GM12878 (cell line): ENCODE results near the gene FGFR4. TPM values are rescaled to one million over a fixed set of nuclear protein-coding genes. Genes with fewer than 3 reads are reported as not detected.

Source experiments
- ATAC-seq: fragments of 200-7000 bp; cut with Tn5 transposase; 3 replicates; pipeline ENCODE4 v1.9.1; 2020; ENCODE audit warnings: mild to moderate bottlenecking, moderate library complexity
- BruUV-seq: library from RNA; stranded (reverse); fragments of 400-500 nt; replicated peaks from 2 replicates; lab custom pipeline; 2021; lab: Mats Ljungman, UMichigan
- CTCF ChIA-PET: fragments of 300-600 bp; sonication (Branson Sonifier 250); formaldehyde crosslinking; extraction: SDS; loops from one replicate; lab custom pipeline; 2021; ENCODE audit warnings: inconsistent platforms; lab: Yijun Ruan, JAX
- POLR2A ChIA-PET: fragments of 350-600 bp; formaldehyde crosslinking; extraction: SDS; loops from one replicate; lab custom pipeline; 2021; ENCODE audit warnings: inconsistent platforms; lab: Charles Lee
- RAD21 ChIA-PET: fragments of 300-600 bp; sonication (Branson Sonifier 250); formaldehyde crosslinking; loops from one replicate; lab custom pipeline; 2023; ENCODE audit warnings: antibody characterized with exemption; ENCODE audit not compliant: unreplicated experiment; lab: Charles Lee
- SMC1A ChIA-PET: fragments of 300-600 bp; sonication (Branson Sonifier 250); formaldehyde crosslinking; loops from one replicate; lab custom pipeline; 2023; ENCODE audit not compliant: unreplicated experiment, uncharacterized antibody; lab: Charles Lee
- DNase-seq: peaks from one replicate; pipeline ENCODE4 v3.0.0-alpha.2; 2011; ENCODE audit warnings: low read depth, low spot score
- FAIRE-seq: peaks from 3 replicates; lab custom pipeline; 2011; peaks lifted over from hg19 to GRCh38; lab: Jason Lieb, UNC
- H2AFZ ChIP-seq: 2 replicates; pipeline ENCODE4 v1.6.0; 2011; ENCODE audit warnings: low read depth, low read length, control low read depth; ENCODE audit not compliant: control insufficient read depth
- H3K27ac ChIP-seq: 2 replicates; pipeline ENCODE4 v1.5.1; 2011; ENCODE audit warnings: control low read depth; ENCODE audit not compliant: control insufficient read depth, insufficient read depth
- H3K27me3 ChIP-seq, 2 experiments: replicated peaks in 1 of 2; 2 replicates each; pipeline versions ENCODE4 v1.6.0 to v1.6.1; 2011; ENCODE audit warnings: low read length in 1 of 2; ENCODE audit not compliant: control insufficient read depth in 2 of 2, insufficient read depth in 2 of 2
- H3K36me3 ChIP-seq, 2 experiments: 2 replicates each; pipeline ENCODE4 v1.5.1; 2011; ENCODE audit warnings: low read length in 1 of 2; ENCODE audit not compliant: control insufficient read depth in 2 of 2, insufficient read depth in 2 of 2
- H3K4me1 ChIP-seq: 2 replicates; pipeline ENCODE4 v1.6.1; 2011; ENCODE audit warnings: mild to moderate bottlenecking, low read length, moderate library complexity, mixed read lengths; ENCODE audit not compliant: control insufficient read depth, insufficient read depth
- H3K4me2 ChIP-seq: 2 replicates; pipeline ENCODE4 v1.6.0; 2011; ENCODE audit warnings: control low read depth; ENCODE audit not compliant: control insufficient read depth, insufficient read depth
- H3K4me3 ChIP-seq: fragments of 200-600 bp; sonication (generic); 2 replicates; pipeline ENCODE4 v1.5.1; 2016
- H3K79me2 ChIP-seq: 2 replicates; pipeline ENCODE4 v1.6.0; 2011; ENCODE audit warnings: low read length; ENCODE audit not compliant: control insufficient read depth, insufficient read depth
- H3K9ac ChIP-seq: 2 replicates; pipeline ENCODE4 v1.8.0; 2011; ENCODE audit warnings: low read length, control low read depth, mixed read lengths; ENCODE audit not compliant: control insufficient read depth, insufficient read depth
- H3K9me3 ChIP-seq: replicated peaks from 3 replicates; pipeline ENCODE4 v1.5.1; 2011; ENCODE audit warnings: mild to moderate bottlenecking, low read length; ENCODE audit not compliant: control insufficient read depth, insufficient read depth
- H4K20me1 ChIP-seq: 2 replicates; pipeline ENCODE4 v1.6.0; 2011; ENCODE audit not compliant: control insufficient read depth, insufficient read depth
- BHLHE40 ChIP-seq, 2 experiments: fragments of 450-650 bp in 1 of 2; IDR thresholded peaks; 2 replicates each; pipeline ENCODE4 v1.6.1; 2011 to 2017; ENCODE audit warnings: low read depth in 2 of 2, borderline replicate concordance in 1 of 2, improper control_type of control experiment in 1 of 2, low read length in 1 of 2, mild to moderate bottlenecking in 1 of 2
- CHD4 ChIP-seq: fragments of 200-600 bp; sonication (generic); IDR thresholded peaks from 2 replicates; pipeline ENCODE4 v1.6.1; 2016; ENCODE audit warnings: mild to moderate bottlenecking
- CREM ChIP-seq: IDR thresholded peaks from 2 replicates; pipeline ENCODE4 v1.6.1; 2014; ENCODE audit warnings: antibody characterized with exemption, low read depth
- HDAC6 ChIP-seq: fragments of 200-600 bp; sonication (generic); IDR thresholded peaks from one replicate; pipeline ENCODE4 v1.8.0; 2017; ENCODE audit warnings: antibody characterized with exemption; ENCODE audit not compliant: unreplicated experiment
- KDM1A ChIP-seq: fragments of 200-600 bp; sonication (generic); IDR thresholded peaks from 2 replicates; pipeline ENCODE4 v1.6.1; 2016; ENCODE audit warnings: borderline replicate concordance
- LARP7 ChIP-seq: fragments of 450-650 bp; IDR thresholded peaks from 2 replicates; pipeline ENCODE4 v1.6.1; 2017; ENCODE audit warnings: mild to moderate bottlenecking
- MTA2 ChIP-seq: fragments of 450-650 bp; IDR thresholded peaks from 2 replicates; pipeline ENCODE4 v1.6.1; 2016; ENCODE audit warnings: low read depth, mild to moderate bottlenecking, moderate library complexity
- MYB ChIP-seq: fragments of 150-350 bp; IDR thresholded peaks from 2 replicates; pipeline ENCODE4 v1.6.1; 2014; ENCODE audit warnings: mild to moderate bottlenecking, low read depth, low read length, borderline replicate concordance
- NR2F1 ChIP-seq: fragments of 450-650 bp; conservative IDR thresholded peaks from 2 replicates; pipeline ENCODE4 v1.6.1; 2017; ENCODE audit warnings: mild to moderate bottlenecking
- RAD21 ChIP-seq: IDR thresholded peaks from 2 replicates; pipeline ENCODE4 v1.6.1; 2011; ENCODE audit warnings: mild to moderate bottlenecking, low read depth, low read length, moderate library complexity; ENCODE audit not compliant: insufficient read depth
- SRF ChIP-seq, 2 experiments: IDR thresholded peaks; 2 replicates each; pipeline ENCODE4 v1.6.1; 2011; ENCODE audit warnings: low read depth in 2 of 2, low read length in 2 of 2, mild to moderate bottlenecking in 1 of 2, moderate library complexity in 1 of 2
- YBX1 ChIP-seq: fragments of 450-650 bp; IDR thresholded peaks from 2 replicates; pipeline ENCODE4 v1.6.1; 2016; ENCODE audit warnings: antibody characterized with exemption
- WGBS: methylation state at CpG from one replicate; pipeline ENCODE4 v1.1.6; 2016; ENCODE audit warnings: low lambda C conversion rate; ENCODE audit not compliant: insufficient replicate concordance, insufficient coverage; ENCODE audit errors: missing lambda C conversion rate; 5-methylcytosine and 5-hydroxymethylcytosine counted together
- in situ Hi-C: fragments of 300-500 bp; cut with MboI; formaldehyde crosslinking; loops from 9 replicates; pipeline ENCODE4 v1.14.3; 2018; ENCODE audit warnings: mixed read lengths
- intact Hi-C: fragments of 100-400 bp; cut with micrococcal nuclease; formaldehyde crosslinking; loops from one replicate; pipeline ENCODE4 v1.14.2; 2022; ENCODE audit not compliant: unreplicated experiment
- polyA plus RNA-seq, 11 experiments: library from polyadenylated mRNA; depleted of rRNA in 4 of 11; unstranded in 6 of 11; stranded (reverse) in 5 of 11; fragments of >200 nt; fragmentation: Nextera tagmentation in 4 of 11; fragmentation: Illumina TruSeq in 1 of 11; extraction: Ambion mirVana in 4 of 11; extraction: Trizol in 1 of 11; gene quantifications; 1 replicate in 1 of 11; 2 replicates in 10 of 11; pipeline versions ENCODE4 v1.2.1 to v1.2.3, GENCODE V29; 2011 to 2016; ENCODE audit warnings: inconsistent platforms in 2 of 11, missing spikeins in 2 of 11, low read depth in 1 of 11
- total RNA-seq, 4 experiments: library from RNA; depleted of rRNA in 3 of 4; stranded (reverse); fragments of >200 nt in 3 of 4; fragmentation: Illumina TruSeq in 1 of 4; extraction: Trizol in 1 of 4; gene quantifications; 2 replicates each; pipeline versions ENCODE4 v1.2.1 to v1.2.3, GENCODE V29; 2013 to 2021
- TF ChIP-seq, protein P1 (sequence below), 3 experiments: IDR thresholded peaks in 2 of 3; conservative IDR thresholded peaks in 1 of 3; 2 replicates each; pipeline ENCODE4 v1.5.1; 2011; ENCODE audit warnings: low read depth in 3 of 3, low read length in 3 of 3, mild to moderate bottlenecking in 3 of 3, control low read depth in 2 of 3, moderate library complexity in 2 of 3, inconsistent platforms in 1 of 3, mixed read lengths in 1 of 3; ENCODE audit not compliant: control insufficient read depth in 2 of 3, insufficient read depth in 1 of 3; ENCODE audit errors: extremely low read depth in 1 of 3
- TF ChIP-seq, protein P2 (sequence below): IDR thresholded peaks from 2 replicates; pipeline ENCODE4 v1.6.1; 2012; ENCODE audit warnings: low read depth, low read length, improper control_type of control experiment
- TF ChIP-seq, protein P3 (sequence below): IDR thresholded peaks from 2 replicates; pipeline ENCODE4 v1.6.1; 2012; ENCODE audit warnings: low read depth, low read length, improper control_type of control experiment
- TF ChIP-seq, protein P4 (sequence below): fragments of 150-350 bp; IDR thresholded peaks from 2 replicates; pipeline ENCODE4 v1.6.1; 2016; ENCODE audit warnings: low read depth, low read length

The FGFR4 gene
- total and polyA plus RNA-seq, 10 of the 15 experiments (the other 5 are each of a cell fraction or from before 2014, with no cell fraction given): 0.17 to 0.77 (median 0.28) TPM; not detected in 5

GRCh38 chr5:177092178-177093081 is 5.7 kb downstream of the FGFR4 start:
- H3K4me2 ChIP-seq: no peak overlapping the region
- ChIA-PET POLR2A (no interaction called here), RAD21 (no interaction called here), CTCF (no interaction called here), SMC1A (no interaction called here)
- FAIRE-seq: no peak
- no peaks in the 10 kb centered on the region for H3K4me1 ChIP-seq
- H3K36me3 ChIP-seq: no peaks in the 10 kb centered on the region
- in situ Hi-C loops (no loop called here), intact Hi-C loops (no loop called here)
- H3K27ac ChIP-seq: no peak overlapping the region
- no peak overlapping the region for H3K4me3 ChIP-seq
- no peak overlapping the region for H2AFZ ChIP-seq
- H3K79me2 ChIP-seq: no peaks in the 10 kb centered on the region
- no TSS peak for BruUV-seq
- no peaks in the 10 kb centered on the region for H4K20me1 ChIP-seq
- no peaks in the 10 kb centered on the region for H3K9me3 ChIP-seq
- DNase-seq: no peak
- ATAC-seq: no peak
- 63% methylated on average over 32 of the region's 32 CpGs for WGBS
- no peak overlapping the region for H3K9ac ChIP-seq
- TF ChIP-seq, protein P1, sequence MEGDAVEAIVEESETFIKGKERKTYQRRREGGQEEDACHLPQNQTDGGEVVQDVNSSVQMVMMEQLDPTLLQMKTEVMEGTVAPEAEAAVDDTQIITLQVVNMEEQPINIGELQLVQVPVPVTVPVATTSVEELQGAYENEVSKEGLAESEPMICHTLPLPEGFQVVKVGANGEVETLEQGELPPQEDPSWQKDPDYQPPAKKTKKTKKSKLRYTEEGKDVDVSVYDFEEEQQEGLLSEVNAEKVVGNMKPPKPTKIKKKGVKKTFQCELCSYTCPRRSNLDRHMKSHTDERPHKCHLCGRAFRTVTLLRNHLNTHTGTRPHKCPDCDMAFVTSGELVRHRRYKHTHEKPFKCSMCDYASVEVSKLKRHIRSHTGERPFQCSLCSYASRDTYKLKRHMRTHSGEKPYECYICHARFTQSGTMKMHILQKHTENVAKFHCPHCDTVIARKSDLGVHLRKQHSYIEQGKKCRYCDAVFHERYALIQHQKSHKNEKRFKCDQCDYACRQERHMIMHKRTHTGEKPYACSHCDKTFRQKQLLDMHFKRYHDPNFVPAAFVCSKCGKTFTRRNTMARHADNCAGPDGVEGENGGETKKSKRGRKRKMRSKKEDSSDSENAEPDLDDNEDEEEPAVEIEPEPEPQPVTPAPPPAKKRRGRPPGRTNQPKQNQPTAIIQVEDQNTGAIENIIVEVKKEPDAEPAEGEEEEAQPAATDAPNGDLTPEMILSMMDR (IDR thresholded peaks at IDR 0.05 in 2 of 3, conservative IDR thresholded peaks at IDR 0.05 in 1 of 3; ENCODE audit: control insufficient read depth in 2 of 3, extremely low read depth in 1 of 3, insufficient read depth in 1 of 3, low read depth in 3 of 3, low read length in 3 of 3): no peak
- TF ChIP-seq NR2F1 (no peak), LARP7 (no peak), YBX1 (no peak), HDAC6 (no peak), BHLHE40 (IDR thresholded peaks at IDR 0.05; ENCODE audit: borderline replicate concordance in 1 of 2, low read depth in 2 of 2, low read length in 1 of 2) (no peak), CREM (no peak), SRF (IDR thresholded peaks at IDR 0.05; ENCODE audit: low read depth in 2 of 2, low read length in 2 of 2) (no peak), RAD21 (no peak), CHD4 (no peak), KDM1A (no peak), MYB (no peak), MTA2 (no peak)
- TF ChIP-seq, protein P2, sequence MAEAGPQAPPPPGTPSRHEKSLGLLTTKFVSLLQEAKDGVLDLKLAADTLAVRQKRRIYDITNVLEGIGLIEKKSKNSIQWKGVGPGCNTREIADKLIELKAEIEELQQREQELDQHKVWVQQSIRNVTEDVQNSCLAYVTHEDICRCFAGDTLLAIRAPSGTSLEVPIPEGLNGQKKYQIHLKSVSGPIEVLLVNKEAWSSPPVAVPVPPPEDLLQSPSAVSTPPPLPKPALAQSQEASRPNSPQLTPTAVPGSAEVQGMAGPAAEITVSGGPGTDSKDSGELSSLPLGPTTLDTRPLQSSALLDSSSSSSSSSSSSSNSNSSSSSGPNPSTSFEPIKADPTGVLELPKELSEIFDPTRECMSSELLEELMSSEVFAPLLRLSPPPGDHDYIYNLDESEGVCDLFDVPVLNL: no peak
- TF ChIP-seq, protein P3, sequence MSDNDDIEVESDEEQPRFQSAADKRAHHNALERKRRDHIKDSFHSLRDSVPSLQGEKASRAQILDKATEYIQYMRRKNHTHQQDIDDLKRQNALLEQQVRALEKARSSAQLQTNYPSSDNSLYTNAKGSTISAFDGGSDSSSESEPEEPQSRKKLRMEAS: no peak
- TF ChIP-seq, protein P4, sequence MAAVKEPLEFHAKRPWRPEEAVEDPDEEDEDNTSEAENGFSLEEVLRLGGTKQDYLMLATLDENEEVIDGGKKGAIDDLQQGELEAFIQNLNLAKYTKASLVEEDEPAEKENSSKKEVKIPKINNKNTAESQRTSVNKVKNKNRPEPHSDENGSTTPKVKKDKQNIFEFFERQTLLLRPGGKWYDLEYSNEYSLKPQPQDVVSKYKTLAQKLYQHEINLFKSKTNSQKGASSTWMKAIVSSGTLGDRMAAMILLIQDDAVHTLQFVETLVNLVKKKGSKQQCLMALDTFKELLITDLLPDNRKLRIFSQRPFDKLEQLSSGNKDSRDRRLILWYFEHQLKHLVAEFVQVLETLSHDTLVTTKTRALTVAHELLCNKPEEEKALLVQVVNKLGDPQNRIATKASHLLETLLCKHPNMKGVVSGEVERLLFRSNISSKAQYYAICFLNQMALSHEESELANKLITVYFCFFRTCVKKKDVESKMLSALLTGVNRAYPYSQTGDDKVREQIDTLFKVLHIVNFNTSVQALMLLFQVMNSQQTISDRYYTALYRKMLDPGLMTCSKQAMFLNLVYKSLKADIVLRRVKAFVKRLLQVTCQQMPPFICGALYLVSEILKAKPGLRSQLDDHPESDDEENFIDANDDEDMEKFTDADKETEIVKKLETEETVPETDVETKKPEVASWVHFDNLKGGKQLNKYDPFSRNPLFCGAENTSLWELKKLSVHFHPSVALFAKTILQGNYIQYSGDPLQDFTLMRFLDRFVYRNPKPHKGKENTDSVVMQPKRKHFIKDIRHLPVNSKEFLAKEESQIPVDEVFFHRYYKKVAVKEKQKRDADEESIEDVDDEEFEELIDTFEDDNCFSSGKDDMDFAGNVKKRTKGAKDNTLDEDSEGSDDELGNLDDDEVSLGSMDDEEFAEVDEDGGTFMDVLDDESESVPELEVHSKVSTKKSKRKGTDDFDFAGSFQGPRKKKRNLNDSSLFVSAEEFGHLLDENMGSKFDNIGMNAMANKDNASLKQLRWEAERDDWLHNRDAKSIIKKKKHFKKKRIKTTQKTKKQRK: no peak
- TF ChIP-seq, all 136 proteins: peak for 0
- peaks cover 0 to under 1% of the 10 kb centered on the region in 2 experiments; a peak in 3 of 4 replicates for H3K27me3 ChIP-seq
